HG03066 (cell line): ENCODE data around the gene FAM83D.
A peak's percentile ranks its signal among the peaks of the same experiment; 100 is the strongest.

Source experiments
- ATAC-seq: cut with Tn5 transposase; IDR thresholded peaks from one replicate; pipeline ENCODE4 v1.9.1; 2021; ENCODE audit warnings: low read depth; ENCODE audit not compliant: unreplicated experiment

Gene FAM83D

GRCh38 chr20:38962044-38962927, 36.1 kb downstream of the FAM83D start, which contains the start of gene DHX35:
Gene DHX35, plus strand, starts transcription at chr20:38962344. Its CDS starts 24 bp downstream, at chr20:38962368.
- ATAC-seq = peak; percentile 95

- no peak for ATAC-seq
Measured at GRCh38 chr20:38962928-38963401, 36.7 kb downstream of the FAM83D start.

- no peak for ATAC-seq
Measured at GRCh38 chr20:38963745-38964144, 37.5 kb downstream of the FAM83D start.

- no peak for ATAC-seq
Measured at GRCh38 chr20:38965264-38965663, 39.0 kb downstream of the FAM83D start.

GRCh38 chr20:38968090-38968489, 41.9 kb downstream of the FAM83D start:
- no peak for ATAC-seq

- ATAC-seq = no peak
Measured at GRCh38 chr20:38969708-38970107, 43.5 kb downstream of the FAM83D start.

GRCh38 chr20:38970302-38970701, 44.1 kb downstream of the FAM83D start:
- ATAC-seq = no peak

- no peak for ATAC-seq
Measured at GRCh38 chr20:38973107-38973506, 46.9 kb downstream of the FAM83D start.

- no peak for ATAC-seq
Measured at GRCh38 chr20:38973645-38974044, 47.4 kb downstream of the FAM83D start.

- no peak for ATAC-seq
Measured at GRCh38 chr20:38975539-38976120, 49.4 kb downstream of the FAM83D start.

- no peak for ATAC-seq
Measured at GRCh38 chr20:38979434-38979833, 53.2 kb downstream of the FAM83D start.

- no peak for ATAC-seq
Measured at GRCh38 chr20:38979842-38980241, 53.6 kb downstream of the FAM83D start.

- no peak for ATAC-seq
Measured at GRCh38 chr20:38982291-38982690, 56.1 kb downstream of the FAM83D start.

- ATAC-seq = no peak
Measured at GRCh38 chr20:38985060-38985459, 58.8 kb downstream of the FAM83D start.

GRCh38 chr20:38985603-38986170, 59.5 kb downstream of the FAM83D start:
- no peak for ATAC-seq

- ATAC-seq = no peak
Measured at GRCh38 chr20:38986663-38987062, 60.4 kb downstream of the FAM83D start.

GRCh38 chr20:38987777-38988176, 61.6 kb downstream of the FAM83D start:
- ATAC-seq = peak; percentile 71

- ATAC-seq = no peak
Measured at GRCh38 chr20:38990728-38991127, 64.5 kb downstream of the FAM83D start.

- no peak for ATAC-seq
Measured at GRCh38 chr20:38991814-38992704, 65.8 kb downstream of the FAM83D start.

GRCh38 chr20:38995536-38996044, 69.4 kb downstream of the FAM83D start:
- no peak for ATAC-seq
